Hepatocyte (in vitro differentiated cells): ENCODE measurements around the gene NHLRC4.

ENCODE experiments used
- CTCF ChIP-seq: fragments of 200-600 bp; sonication (generic); IDR thresholded peaks from 2 replicates; pipeline ENCODE4 v1.5.1; 2016; ENCODE audit warnings: antibody characterized with exemption, mild to moderate bottlenecking; ENCODE audit not compliant: poor library complexity
- EZH2 ChIP-seq: fragments of 200-600 bp; sonication (generic); IDR thresholded peaks from 2 replicates; pipeline ENCODE4 v1.6.1; 2016; ENCODE audit warnings: antibody characterized with exemption, mild to moderate bottlenecking, borderline replicate concordance
- EZH2phosphoT487 ChIP-seq: fragments of 200-600 bp; sonication (generic); IDR thresholded peaks from one replicate; pipeline ENCODE4 v1.6.1; 2018; ENCODE audit warnings: antibody characterized with exemption, mild to moderate bottlenecking, low read depth, moderate library complexity; ENCODE audit not compliant: unreplicated experiment, severe bottlenecking

- no peak for TF ChIP-seq CTCF
- no peak for TF ChIP-seq EZH2phosphoT487
- TF ChIP-seq EZH2, result no peak
Observed at GRCh38 chr16:593807-594206, 27.0 kb downstream of the NHLRC4 start.
